Mesenchymal stem cell (in vitro differentiated cells and primary cell): Measurements from ENCODE around the gene ATP1B2.
"Not testable (repeated sequence)": the region's sequence is repeated elsewhere in the genome, so short reads cannot be mapped to it uniquely, and the experiment has no call there.

Source experiments
- DNase-seq: peaks from one replicate; pipeline ENCODE4 v3.0.0-alpha.2; 2013
- H2AFZ ChIP-seq: one replicate; pipeline ENCODE4 v1.6.1; 2013; ENCODE audit warnings: low read depth, mild to moderate bottlenecking, control low read depth, inconsistent platforms, low read length, moderate library complexity
- H2AK5ac ChIP-seq: 2 replicates; pipeline ENCODE4 v1.6.1; 2013; ENCODE audit warnings: low read length, moderate library complexity, mild to moderate bottlenecking, inconsistent platforms; ENCODE audit not compliant: severe bottlenecking
- H2BK120ac ChIP-seq: one replicate; pipeline ENCODE4 v1.6.1; 2013; ENCODE audit warnings: low read depth, mild to moderate bottlenecking, inconsistent platforms, low read length, moderate library complexity
- H2BK12ac ChIP-seq, 2 experiments: one replicate each; pipeline ENCODE4 v1.6.1; 2013; ENCODE audit warnings: inconsistent platforms in 2 of 2, low read length in 2 of 2, mild to moderate bottlenecking in 2 of 2, moderate library complexity in 2 of 2, control low read depth in 1 of 2
- H2BK15ac ChIP-seq: one replicate; pipeline ENCODE4 v1.6.1; 2013; ENCODE audit warnings: mild to moderate bottlenecking, low read depth, inconsistent platforms; ENCODE audit not compliant: poor library complexity, severe bottlenecking
- H2BK5ac ChIP-seq: 2 replicates; pipeline ENCODE4 v1.6.1; 2013; ENCODE audit warnings: low read depth, mild to moderate bottlenecking, low read length, control low read depth, inconsistent platforms; ENCODE audit not compliant: poor library complexity, severe bottlenecking
- H3K14ac ChIP-seq, 2 experiments: one replicate each; pipeline ENCODE4 v1.6.1; 2013; ENCODE audit warnings: inconsistent platforms in 2 of 2, low read length in 2 of 2, control low read depth in 1 of 2, mild to moderate bottlenecking in 1 of 2, moderate library complexity in 1 of 2
- H3K18ac ChIP-seq, 2 experiments: one replicate each; pipeline ENCODE4 v1.6.1; 2013; ENCODE audit warnings: inconsistent platforms in 2 of 2, low read length in 2 of 2, control low read depth in 1 of 2, low read depth in 1 of 2, mild to moderate bottlenecking in 1 of 2
- H3K23ac ChIP-seq, 2 experiments: one replicate each; pipeline ENCODE4 v1.6.1; 2013; ENCODE audit warnings: inconsistent platforms in 2 of 2, low read length in 2 of 2, mild to moderate bottlenecking in 2 of 2, moderate library complexity in 2 of 2, control low read depth in 1 of 2
- H3K27ac ChIP-seq: 2 replicates; pipeline ENCODE4 v1.5.1; 2013; ENCODE audit warnings: mild to moderate bottlenecking, moderate library complexity, low read length, control low read depth, inconsistent platforms; ENCODE audit not compliant: poor library complexity, severe bottlenecking
- H3K27me3 ChIP-seq, 2 experiments: 2 replicates each; pipeline versions ENCODE4 v1.6.1 to v1.7.0; 2013; ENCODE audit warnings: low read length in 2 of 2, mild to moderate bottlenecking in 2 of 2, moderate library complexity in 2 of 2, control low read depth in 1 of 2, inconsistent platforms in 1 of 2; ENCODE audit not compliant: control insufficient read depth in 1 of 2, insufficient read depth in 1 of 2
- H3K36me3 ChIP-seq, 2 experiments: 2 replicates each; pipeline versions ENCODE4 v1.6.1 to v1.7.0; 2013; ENCODE audit warnings: low read length in 2 of 2, control low read depth in 1 of 2, inconsistent platforms in 1 of 2, low read depth in 1 of 2, mild to moderate bottlenecking in 1 of 2; ENCODE audit not compliant: insufficient read depth in 2 of 2, control insufficient read depth in 1 of 2
- H3K4ac ChIP-seq, 2 experiments: one replicate each; pipeline ENCODE4 v1.6.1; 2013; ENCODE audit warnings: inconsistent platforms in 2 of 2, low read length in 2 of 2, mild to moderate bottlenecking in 2 of 2, moderate library complexity in 2 of 2, control low read depth in 1 of 2, low read depth in 1 of 2
- H3K4me1 ChIP-seq: 2 replicates; pipeline ENCODE4 v1.6.1; 2013; ENCODE audit warnings: low read depth, low read length, control low read depth; ENCODE audit not compliant: control insufficient read depth, insufficient read depth
- H3K4me2 ChIP-seq: 2 replicates; pipeline ENCODE4 v1.6.1; 2013; ENCODE audit warnings: low read length, mild to moderate bottlenecking, inconsistent platforms; ENCODE audit not compliant: poor library complexity, severe bottlenecking
- H3K4me3 ChIP-seq, 2 experiments: 2 replicates each; pipeline versions ENCODE4 v1.5.1 to v1.7.0; 2013; ENCODE audit warnings: low read length in 2 of 2, mild to moderate bottlenecking in 2 of 2, control low read depth in 1 of 2, low read depth in 1 of 2; ENCODE audit not compliant: insufficient read depth in 1 of 2
- H3K79me1 ChIP-seq: replicated peaks from 2 replicates; pipeline ENCODE4 v1.6.1; 2013; ENCODE audit warnings: mild to moderate bottlenecking, control low read depth, low read length, inconsistent platforms; ENCODE audit not compliant: poor library complexity, severe bottlenecking
- H3K9ac ChIP-seq: 2 replicates; pipeline ENCODE4 v1.7.0; 2013; ENCODE audit warnings: mild to moderate bottlenecking, low read length, moderate library complexity
- H3K9me3 ChIP-seq: 2 replicates; pipeline ENCODE4 v1.7.0; 2013; ENCODE audit warnings: mild to moderate bottlenecking, low read length; ENCODE audit not compliant: control insufficient read depth
- H4K8ac ChIP-seq: one replicate; pipeline ENCODE4 v1.6.1; 2013; ENCODE audit warnings: inconsistent platforms, mild to moderate bottlenecking, low read length, moderate library complexity
- H4K91ac ChIP-seq: one replicate; pipeline ENCODE4 v1.6.1; 2013; ENCODE audit warnings: mild to moderate bottlenecking, low read length, inconsistent platforms
- WGBS: methylation state at CpG from one replicate; pipeline ENCODE4 v1.1.7; 2013; ENCODE audit warnings: mixed read lengths; 5-methylcytosine and 5-hydroxymethylcytosine counted together

Gene ATP1B2

DNA sequence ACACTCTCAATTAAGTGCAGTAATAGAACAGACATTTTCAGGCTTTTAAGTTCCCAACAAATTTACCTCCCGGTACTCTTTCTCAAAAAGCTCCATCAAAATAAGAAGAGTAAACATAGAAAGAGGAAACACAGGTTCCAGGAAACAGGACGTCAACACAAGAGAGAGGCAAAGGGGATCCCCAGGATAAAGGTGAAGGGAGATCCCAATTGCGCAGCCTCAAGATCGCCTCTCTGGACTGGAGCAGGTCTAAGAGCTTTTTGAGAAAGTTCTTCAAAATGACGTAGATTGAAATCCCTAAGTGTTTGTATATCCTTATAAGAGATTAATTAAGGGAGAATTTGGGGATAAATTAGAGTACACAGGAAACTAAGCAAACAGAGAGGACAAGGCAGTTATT, 32.1 kb upstream of the ATP1B2 start:
- Histone ChIP-seq H3K18ac (no peak overlapping the region), H3K23ac (no peak overlapping the region), H3K36me3 (no peaks in the 10 kb centered on the region), H4K91ac (no peak overlapping the region), H3K27ac (no peak overlapping the region), H2BK5ac (no peak overlapping the region), H3K4ac (no peak overlapping the region), H3K4me1 (peaks cover 3% of the 10 kb centered on the region), H2AFZ (no peak overlapping the region), H3K4me3 (no peak overlapping the region), H3K4me2 (no peak overlapping the region), H2BK12ac (no peak overlapping the region), H3K79me1 (no peaks in the 10 kb centered on the region), H3K9me3 (no peaks in the 10 kb centered on the region), H3K27me3 (no peaks in the 10 kb centered on the region), H2AK5ac (no peak overlapping the region), H4K8ac (no peak overlapping the region), H2BK15ac (no peak overlapping the region), H3K9ac (no peak overlapping the region), H3K14ac (no peak overlapping the region), H2BK120ac (no peak overlapping the region)
- DNase-seq: no peak
- WGBS: 92% methylated on average over 4 of the region's 5 CpGs

DNA sequence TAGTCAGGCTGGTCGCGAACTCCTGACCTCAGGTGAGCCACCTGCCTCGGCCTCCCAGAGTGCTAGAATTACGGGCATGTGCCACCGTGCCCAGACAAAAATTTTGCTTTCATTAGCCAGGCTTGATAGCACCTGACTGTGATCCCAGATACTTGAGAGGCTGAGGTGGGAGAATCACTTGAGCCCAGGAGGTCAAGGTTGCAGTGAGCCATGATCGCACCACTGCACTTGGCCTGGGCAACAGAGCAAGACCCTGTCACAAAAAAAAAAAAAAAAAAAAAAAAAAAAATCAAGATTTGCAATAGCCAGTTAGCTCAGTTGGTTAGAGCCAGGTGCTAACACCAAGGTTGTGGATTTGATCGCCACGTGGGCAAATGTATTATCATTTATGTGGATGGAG, 29.9 kb upstream of the ATP1B2 start:
- no peak overlapping the region for H3K4me2 ChIP-seq
- no peak for DNase-seq
- H2BK5ac ChIP-seq: no peak overlapping the region
- H3K36me3 ChIP-seq: peaks cover 0 to 4% of the 10 kb centered on the region in 2 experiments
- H3K14ac ChIP-seq: no peak overlapping the region
- H2AK5ac ChIP-seq: no peak overlapping the region
- H2BK12ac ChIP-seq: no peak overlapping the region
- H4K8ac ChIP-seq: no peak overlapping the region
- H4K91ac ChIP-seq: no peak overlapping the region
- H3K27ac ChIP-seq: no peak overlapping the region
- H3K23ac ChIP-seq: no peak overlapping the region
- H3K9ac ChIP-seq: no peak overlapping the region
- no peak overlapping the region for H2BK120ac ChIP-seq
- H3K79me1 ChIP-seq: no peaks in the 10 kb centered on the region
- H3K4me3 ChIP-seq: no peak overlapping the region
- no peak overlapping the region for H3K18ac ChIP-seq
- no peak overlapping the region for H2BK15ac ChIP-seq
- no peak overlapping the region for H2AFZ ChIP-seq
- H3K4ac ChIP-seq: no peak overlapping the region
- 97% methylated on average over 8 of the region's 8 CpGs for WGBS
- H3K27me3 ChIP-seq: no peaks in the 10 kb centered on the region
- peaks cover 2% of the 10 kb centered on the region for H3K4me1 ChIP-seq
- no peaks in the 10 kb centered on the region for H3K9me3 ChIP-seq

DNA sequence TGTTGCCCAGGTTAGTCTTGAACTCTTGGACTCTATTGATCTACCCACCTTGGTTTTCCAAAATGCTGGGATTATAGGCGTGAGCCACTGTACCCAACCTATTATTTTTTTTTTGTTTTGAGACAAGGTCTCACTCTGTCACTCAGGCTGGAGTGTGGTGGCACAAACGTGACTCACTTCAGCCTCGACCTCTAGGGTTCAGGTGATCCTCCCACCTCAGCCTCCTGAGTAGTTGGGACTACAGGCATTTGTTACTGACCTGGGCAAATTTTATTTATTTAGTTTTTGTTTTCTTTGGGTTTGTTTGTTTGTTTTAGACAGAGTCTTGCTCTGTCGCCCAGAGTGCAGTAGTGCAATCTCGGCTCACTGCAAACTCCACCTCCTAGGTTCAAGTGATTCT, 27.1 kb upstream of the ATP1B2 start:
- no peak overlapping the region for H2BK15ac ChIP-seq
- H3K18ac ChIP-seq: no peak overlapping the region
- no peak overlapping the region for H2AFZ ChIP-seq
- no peak overlapping the region for H3K4me3 ChIP-seq
- H2BK12ac ChIP-seq: no peak overlapping the region
- no peak overlapping the region for H2AK5ac ChIP-seq
- peaks cover 3 to 6% of the 10 kb centered on the region in 2 experiments for H3K36me3 ChIP-seq
- peaks cover 9% of the 10 kb centered on the region for H3K79me1 ChIP-seq
- no peaks in the 10 kb centered on the region for H3K27me3 ChIP-seq
- H3K9me3 ChIP-seq: no peaks in the 10 kb centered on the region
- 90% methylated on average over 5 of the region's 5 CpGs for WGBS
- H3K9ac ChIP-seq: no peak overlapping the region
- H3K4me2 ChIP-seq: no peak overlapping the region
- no peak overlapping the region for H3K4ac ChIP-seq
- DNase-seq: no peak
- no peak overlapping the region for H3K14ac ChIP-seq
- no peak overlapping the region for H2BK120ac ChIP-seq
- no peak overlapping the region for H3K27ac ChIP-seq
- H2BK5ac ChIP-seq: no peak overlapping the region
- H4K8ac ChIP-seq: no peak overlapping the region
- no peak overlapping the region for H4K91ac ChIP-seq
- peaks cover 7% of the 10 kb centered on the region for H3K4me1 ChIP-seq
- no peak overlapping the region for H3K23ac ChIP-seq

DNA sequence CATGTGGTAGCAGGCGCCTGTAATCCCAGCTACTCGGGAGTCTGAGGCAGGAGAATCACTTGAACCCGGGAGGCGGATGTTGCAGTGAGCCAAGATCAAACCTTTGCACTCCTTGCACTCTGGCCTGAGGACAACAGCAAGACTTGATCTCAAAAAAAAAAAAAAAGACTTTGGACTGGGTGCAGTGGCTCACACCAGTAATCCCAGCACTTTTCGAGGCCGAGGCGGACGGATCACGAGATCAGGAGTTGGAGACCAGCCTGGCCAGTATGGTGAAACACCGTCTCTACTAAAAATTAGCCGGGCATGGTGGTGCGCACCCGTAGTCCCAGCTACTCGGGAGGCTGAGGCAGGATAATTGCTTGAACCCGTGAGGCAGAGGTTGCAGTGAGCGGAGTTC, 25.0 kb upstream of the ATP1B2 start:
- H3K14ac ChIP-seq: not testable (repeated sequence)

More for the DNA sequence above, 25.0 kb upstream of the ATP1B2 start:
- H3K23ac ChIP-seq, H3K9ac ChIP-seq, DNase-seq, H3K27ac ChIP-seq, H4K8ac ChIP-seq, H3K79me1 ChIP-seq, H2BK12ac ChIP-seq, H3K4me2 ChIP-seq, H2BK5ac ChIP-seq, H3K27me3 ChIP-seq, H3K4me3 ChIP-seq, H2BK120ac ChIP-seq, H2BK15ac ChIP-seq, H4K91ac ChIP-seq, H2AFZ ChIP-seq, H3K4me1 ChIP-seq, H3K18ac ChIP-seq, H2AK5ac ChIP-seq, H3K36me3 ChIP-seq, H3K4ac ChIP-seq, H3K9me3 ChIP-seq: not testable (repeated sequence)
- WGBS: 98% methylated on average over 16 of the region's 16 CpGs
